Activated naive CD4-positive, alpha-beta T cell (primary cell): ENCODE data around the gene PRPF6.

ENCODE experiments used
- DNase-seq, 4 experiments: peaks; one replicate each; lab custom pipeline; 2025; lab: John Stamatoyannopoulos, UW

PRPF6 gene

GRCh38 chr20:64077541-64077875, 96.6 kb downstream of the PRPF6 start:
- no peak for DNase-seq

DNA sequence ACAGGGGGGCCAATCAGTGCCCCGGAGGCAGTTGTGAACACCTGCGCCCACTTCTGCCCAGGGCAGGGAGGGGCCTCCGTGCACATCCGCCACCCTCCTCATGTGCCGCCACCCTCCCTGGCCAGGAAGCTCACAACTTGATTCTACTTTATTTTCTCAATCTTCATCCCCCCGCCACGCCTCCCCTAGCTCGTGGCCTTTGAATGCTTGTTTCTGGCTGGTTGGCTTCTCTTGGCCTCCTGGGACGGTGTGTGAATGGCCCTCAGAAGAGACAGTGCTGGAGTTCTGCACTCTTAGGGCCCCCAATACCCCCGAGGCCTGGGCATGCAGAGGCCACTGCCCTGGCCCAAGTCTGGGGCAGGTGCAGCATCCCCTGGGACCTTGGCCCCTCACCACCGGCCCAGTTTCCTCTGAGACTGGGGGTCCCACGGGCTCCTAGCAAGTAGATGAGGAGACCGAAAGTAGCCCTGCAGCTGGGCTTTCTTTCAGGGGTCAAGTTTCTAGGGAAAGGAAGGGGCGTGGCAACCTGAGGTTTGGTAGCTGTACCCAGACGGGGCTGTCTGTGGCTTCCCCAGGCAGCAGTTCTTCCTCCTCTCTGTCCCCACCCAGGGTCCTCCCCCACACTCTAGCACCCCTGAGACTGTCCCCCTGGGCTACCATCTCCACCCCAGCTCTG, 97.1 kb downstream of the PRPF6 start:
- peak in 2 of 4 experiments; percentile 56 to 60 for DNase-seq

- DNase-seq, result no peak
Observed at GRCh38 chr20:64078934-64079272, 98.0 kb downstream of the PRPF6 start.

- peak in 1 of 4 experiments; percentile 64 for DNase-seq
Observed at GRCh38 chr20:64079273-64080012, 98.5 kb downstream of the PRPF6 start, which contains the start of gene RGS19. RGS19 (minus strand) TSS chr20:64079518; CDS start chr20:64076886, 2,632 bp downstream.

DNA sequence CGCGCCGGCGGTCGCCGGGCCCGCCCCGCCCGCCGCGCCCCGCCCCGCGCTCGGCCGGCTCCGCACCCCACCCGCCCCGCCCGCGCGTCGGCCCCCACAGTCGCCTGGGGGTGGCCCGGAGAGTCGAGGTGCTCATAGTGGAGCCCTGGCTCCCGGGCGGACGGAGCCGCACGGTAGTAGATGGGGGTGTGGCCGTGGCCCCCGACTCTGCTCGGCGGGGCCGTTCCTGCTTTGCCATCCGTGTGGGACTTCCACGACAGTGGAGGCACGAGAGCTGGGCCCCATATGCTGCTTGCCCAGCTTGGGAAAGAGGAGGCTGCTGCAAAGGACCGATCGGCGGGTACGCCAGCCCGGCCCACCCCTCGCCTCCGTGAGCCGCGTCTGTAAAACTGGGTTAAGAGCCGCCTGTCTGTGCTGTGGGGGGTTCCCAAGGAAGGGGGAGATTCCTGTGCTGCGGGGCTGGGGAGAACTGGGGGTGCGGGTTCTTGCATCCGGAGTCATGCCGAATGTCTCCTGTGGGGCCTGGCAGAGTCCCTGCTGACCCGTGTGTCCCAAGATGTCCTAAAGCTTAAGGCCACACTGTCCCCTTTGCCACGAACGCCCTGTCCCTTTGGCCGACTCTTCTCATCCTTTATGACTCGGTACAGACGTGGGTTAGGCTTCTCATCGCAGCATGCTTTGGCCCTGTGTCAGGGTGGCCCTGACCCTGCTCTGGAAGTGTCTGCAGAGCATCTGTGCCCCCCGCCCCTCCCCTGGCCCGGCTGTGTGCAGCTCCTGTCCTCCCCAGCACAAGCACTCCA, 99.3 kb downstream of the PRPF6 start, which contains the start of gene OPRL1:
Gene OPRL1 (plus strand): TSS at position 70 of the 800 bp plus-strand sequence. CDS start 12,639 bp downstream, outside the sequence.
- peak in 1 of 4 experiments; percentile 39 for DNase-seq

- DNase-seq, result no peak
Observed at GRCh38 chr20:64080813-64081623, 100.1 kb downstream of the PRPF6 start.

DNA sequence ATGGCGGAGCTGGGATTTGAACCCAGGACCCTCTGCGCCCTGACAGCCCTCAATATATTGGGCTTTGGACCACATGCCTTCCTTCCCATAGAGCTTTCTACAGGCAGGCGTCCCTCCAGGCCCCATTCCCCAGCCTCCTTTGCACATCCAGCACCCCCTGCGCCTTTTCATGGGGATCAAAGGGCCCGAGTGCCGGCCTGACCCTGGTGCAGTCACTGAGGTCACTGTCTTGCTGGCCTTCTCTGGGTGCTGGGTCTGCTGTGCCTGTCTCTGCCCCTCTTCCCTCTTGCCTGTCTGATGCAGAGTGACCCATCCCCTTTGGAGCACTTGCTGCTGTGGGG, 100.7 kb downstream of the PRPF6 start:
- no peak for DNase-seq

DNA sequence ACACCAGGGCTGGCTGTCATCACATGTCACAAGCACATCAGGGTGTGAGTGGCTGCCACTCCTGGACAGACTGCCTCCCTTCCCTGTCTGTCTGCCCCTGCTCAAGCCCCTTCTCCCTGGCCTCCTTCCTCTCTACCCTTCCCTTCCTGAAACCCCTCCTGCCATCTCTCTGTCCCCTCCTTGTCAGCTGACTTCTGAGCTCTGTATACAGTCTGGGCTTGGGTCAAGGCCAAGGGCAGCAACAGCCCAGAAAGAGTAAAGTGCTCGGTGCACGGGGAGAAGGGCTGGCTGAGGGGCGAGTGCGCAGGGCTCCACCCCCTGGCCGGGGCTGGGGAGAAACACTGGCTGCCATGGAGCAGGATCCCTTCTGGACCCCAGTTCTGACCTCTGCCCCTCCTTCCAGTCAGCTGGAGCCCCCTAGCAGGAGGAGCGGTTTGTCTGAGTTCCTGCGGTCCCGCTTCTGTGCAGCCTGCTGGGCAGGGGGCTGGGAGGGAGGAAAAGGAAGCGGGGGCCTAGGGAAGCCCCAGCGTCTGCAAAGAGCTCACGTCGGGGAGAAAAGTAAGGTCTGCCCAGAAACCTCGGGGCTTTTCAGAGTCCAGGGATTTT, 101.3 kb downstream of the PRPF6 start:
- no peak for DNase-seq
